CD4-positive, CD25-positive, alpha-beta regulatory T cell (primary cell): ENCODE measurements around the gene SCLY. TPM values are rescaled to one million over a fixed set of nuclear protein-coding genes. Genes with fewer than 3 reads are reported as not detected.
A peak's percentile ranks its signal among the peaks of the same experiment; 100 is the strongest.
"Not testable (repeated sequence)": the region's sequence is repeated elsewhere in the genome, so short reads cannot be mapped to it uniquely, and the experiment has no call there.

ENCODE experiments used
- ATAC-seq, 2 donors: fragments of 150-1000 bp; cut with Tn5 transposase; one replicate each; pipeline ENCODE4 v1.10.0; 2021; ENCODE audit warnings: low read depth in 2 of 2, moderate number of reproducible peaks in 2 of 2, moderate library complexity in 1 of 2
- DNase-seq, 3 donors: peaks; one replicate each; pipeline versions ENCODE4 v3.0.0 to v3.0.0-alpha.2; 2012 to 2022; ENCODE audit warnings: mixed read lengths in 1 of 3
- H3K27ac ChIP-seq: one replicate; pipeline ENCODE4 v1.7.0; 2013; ENCODE audit warnings: mild to moderate bottlenecking, low read length; ENCODE audit not compliant: insufficient read depth, poor library complexity, severe bottlenecking
- H3K27me3 ChIP-seq: one replicate; pipeline ENCODE4 v1.7.0; 2013; ENCODE audit warnings: low read length; ENCODE audit not compliant: control insufficient read depth, insufficient read depth
- H3K36me3 ChIP-seq: one replicate; pipeline ENCODE4 v1.7.0; 2013; ENCODE audit warnings: mild to moderate bottlenecking, low read length, moderate library complexity; ENCODE audit not compliant: control insufficient read depth, insufficient read depth
- H3K4me1 ChIP-seq: 2 replicates; pipeline ENCODE4 v1.7.0; 2013; ENCODE audit warnings: mild to moderate bottlenecking, low read length; ENCODE audit not compliant: insufficient read depth, control insufficient read depth, poor library complexity, severe bottlenecking
- H3K4me3 ChIP-seq: one replicate; pipeline ENCODE4 v1.7.0; 2013; ENCODE audit warnings: low read depth, mild to moderate bottlenecking, low read length, moderate library complexity
- H3K9me3 ChIP-seq, 2 experiments: 1 replicate in 1 of 2; 2 replicates in 1 of 2; pipeline ENCODE4 v1.7.0; 2013; ENCODE audit warnings: low read length in 2 of 2, mild to moderate bottlenecking in 1 of 2, moderate library complexity in 1 of 2; ENCODE audit not compliant: control insufficient read depth in 2 of 2
- H3K27ac Mint-ChIP-seq, 3 donors: one replicate each; pipeline ENCODE4 v1.8.0; 2020 to 2022; ENCODE audit warnings: mild to moderate bottlenecking in 3 of 3, mixed read lengths in 3 of 3, moderate library complexity in 2 of 3
- H3K27me3 Mint-ChIP-seq: one replicate; pipeline ENCODE4 v1.8.0; 2022; ENCODE audit warnings: mild to moderate bottlenecking, mixed read lengths
- H3K36me3 Mint-ChIP-seq: one replicate; pipeline ENCODE4 v1.8.0; 2020; ENCODE audit warnings: mixed read lengths
- H3K4me1 Mint-ChIP-seq, 4 donors: one replicate each; pipeline ENCODE4 v1.8.0; 2020 to 2022; ENCODE audit warnings: mixed read lengths in 4 of 4, mild to moderate bottlenecking in 1 of 4
- H3K4me3 Mint-ChIP-seq, 4 donors: one replicate each; pipeline ENCODE4 v1.8.0; 2020 to 2022; ENCODE audit warnings: mild to moderate bottlenecking in 4 of 4, mixed read lengths in 4 of 4, moderate library complexity in 3 of 4
- H3K9me3 Mint-ChIP-seq, 7 donors: one replicate each; pipeline ENCODE4 v1.8.0; 2020 to 2022; ENCODE audit warnings: mixed read lengths in 7 of 7, mild to moderate bottlenecking in 3 of 7, moderate library complexity in 2 of 7
- polyA plus RNA-seq, 4 donors: library from polyadenylated mRNA; unstranded; fragments of 300-500 nt; fragmentation: Illumina TruSeq; gene quantifications; one replicate each; pipeline ENCODE4 v1.2.3, GENCODE V29; 2021
- total RNA-seq: library from RNA; stranded (reverse); gene quantifications from one replicate; pipeline ENCODE4 v1.2.3, GENCODE V29; 2022

The SCLY gene
- total and polyA plus RNA-seq, 5 donors from 2014 or later: 10.3 to 17.8 (median 15.6) TPM

DNA sequence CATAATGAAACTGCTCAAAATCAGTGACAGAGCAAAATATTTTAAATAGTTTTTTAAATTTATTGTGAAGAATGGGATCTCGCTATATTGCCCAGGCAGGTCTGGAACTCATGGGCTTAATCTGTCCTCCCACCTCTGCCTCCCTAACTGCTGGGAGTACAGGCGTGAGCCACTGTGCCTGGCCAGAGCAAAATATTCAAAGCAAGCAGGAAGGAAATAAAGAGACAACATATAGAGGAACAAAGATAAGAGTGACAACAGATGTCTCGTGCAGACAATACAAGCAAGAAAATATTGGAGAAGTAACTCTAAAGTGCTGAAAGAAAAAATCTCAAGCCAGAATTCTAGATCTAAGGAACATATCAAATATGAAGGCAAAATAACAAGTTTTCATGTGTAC is 5.0 kb upstream of the SCLY start:
- H3K4me1 Mint-ChIP-seq: peaks cover 5 to 18% (median 10%) of the 10 kb centered on the region in 4 donors
- Histone ChIP-seq H3K4me3 (no peak overlapping the region), H3K36me3 (no peaks in the 10 kb centered on the region), H3K4me1 (peaks cover 7% of the 10 kb centered on the region), H3K27me3 (peaks cover 3% of the 10 kb centered on the region), H3K9me3 (no peaks in the 10 kb centered on the region), H3K27ac (no peak overlapping the region)
- H3K36me3 Mint-ChIP-seq: no peaks in the 10 kb centered on the region
- peak overlapping the region in 2 of 4 donors; percentile 34 to 39 for H3K4me3 Mint-ChIP-seq
- peaks cover 33% of the 10 kb centered on the region for H3K27me3 Mint-ChIP-seq
- H3K27ac Mint-ChIP-seq: no peak overlapping the region
- ATAC-seq: no peak
- no peak for DNase-seq
- peaks cover 0 to 6% (median 0%) of the 10 kb centered on the region in 7 donors for H3K9me3 Mint-ChIP-seq

DNA sequence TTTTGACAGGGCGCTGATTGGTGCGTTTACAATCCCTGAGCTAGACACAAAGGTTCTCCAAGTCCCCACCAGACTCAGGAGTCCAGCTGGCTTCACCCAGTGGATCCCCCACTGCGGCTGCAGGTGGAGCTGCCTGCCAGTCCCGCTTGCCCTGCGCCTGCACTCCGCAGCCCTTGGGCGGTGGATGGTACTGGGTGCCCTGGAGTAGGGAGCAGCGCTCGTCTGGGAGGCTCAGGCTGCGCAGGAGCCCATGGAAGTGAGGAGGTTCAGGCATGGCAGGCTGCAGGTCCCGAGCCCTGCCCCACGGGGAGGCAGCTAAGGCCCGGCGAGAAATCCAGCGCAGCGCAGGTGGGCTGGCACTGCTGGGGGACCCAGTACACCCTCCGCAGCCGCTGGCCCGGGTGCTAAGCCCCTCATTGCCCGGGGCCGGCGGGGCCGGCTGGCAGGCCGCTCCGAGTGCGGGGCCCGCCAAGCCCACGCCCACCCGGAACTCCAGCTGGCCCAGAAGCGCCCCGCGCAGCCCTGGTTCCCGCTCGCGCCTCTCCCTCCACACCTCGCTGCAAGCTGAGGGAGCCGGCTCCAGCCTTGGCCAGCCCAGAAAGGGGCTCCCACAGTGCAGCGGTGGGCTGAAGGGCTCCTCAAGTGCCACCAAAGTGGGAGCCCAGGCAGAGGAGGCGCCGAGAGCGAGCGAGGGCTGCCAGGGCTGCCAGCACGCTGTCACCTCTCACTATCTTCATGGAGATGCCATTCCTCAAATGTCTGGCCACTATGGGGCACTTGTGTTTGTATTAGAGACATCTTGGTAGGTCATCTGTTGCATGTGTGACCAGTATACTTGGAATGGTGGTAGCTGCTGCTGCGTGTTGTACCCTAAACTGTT is 2.9 kb upstream of the SCLY start:
- peaks cover 23% of the 10 kb centered on the region for H3K4me1 ChIP-seq
- ATAC-seq, DNase-seq, H3K36me3 Mint-ChIP-seq, H3K27ac Mint-ChIP-seq, H3K36me3 ChIP-seq, H3K9me3 Mint-ChIP-seq, H3K27me3 ChIP-seq, H3K4me3 ChIP-seq, H3K9me3 ChIP-seq, H3K27ac ChIP-seq: not testable (repeated sequence)
- peaks cover 25% of the 10 kb centered on the region for H3K27me3 Mint-ChIP-seq
- peaks cover 14 to 34% (median 23%) of the 10 kb centered on the region in 4 donors for H3K4me1 Mint-ChIP-seq
- peak overlapping the region in 3 of 4 donors; percentile 21 to 36 (median 23) for H3K4me3 Mint-ChIP-seq

DNA sequence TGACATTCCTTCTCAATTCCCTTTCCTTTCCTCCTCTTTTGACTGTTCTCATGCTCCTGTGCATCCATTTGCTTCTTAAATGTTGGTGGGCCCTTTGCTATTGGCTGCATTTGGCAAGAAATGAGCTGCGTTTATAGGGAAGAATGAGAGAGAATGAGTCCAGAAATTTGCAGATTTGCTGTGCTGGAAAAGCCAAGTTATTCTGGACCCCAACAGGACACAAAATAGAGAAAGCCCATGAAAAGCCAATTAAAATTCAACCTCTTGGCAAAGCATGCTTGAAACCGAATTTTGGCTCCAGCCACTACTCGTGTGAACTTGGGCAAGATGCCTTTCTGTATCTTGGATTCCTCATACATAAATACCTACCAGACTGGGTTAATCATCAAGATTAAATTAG is 1.3 kb upstream of the SCLY start:
- Histone ChIP-seq H3K27ac (no peak overlapping the region), H3K4me1 (peaks cover 23% of the 10 kb centered on the region), H3K9me3 (no peaks in the 10 kb centered on the region), H3K36me3 (peaks cover 3% of the 10 kb centered on the region), H3K27me3 (peaks cover 3% of the 10 kb centered on the region), H3K4me3 (peak overlapping the region; percentile 86)
- peaks cover 0 to 1% (median 0%) of the 10 kb centered on the region in 7 donors for H3K9me3 Mint-ChIP-seq
- H3K27ac Mint-ChIP-seq: peak overlapping the region in 1 of 3 donors; percentile 92
- peak overlapping the region; percentile 88 to 92 (median 89) for H3K4me3 Mint-ChIP-seq
- H3K27me3 Mint-ChIP-seq: peaks cover 20% of the 10 kb centered on the region
- DNase-seq (no peak), ATAC-seq (no peak)
- H3K4me1 Mint-ChIP-seq: peaks cover 22 to 48% (median 28%) of the 10 kb centered on the region in 4 donors
- H3K36me3 Mint-ChIP-seq: no peaks in the 10 kb centered on the region

DNA sequence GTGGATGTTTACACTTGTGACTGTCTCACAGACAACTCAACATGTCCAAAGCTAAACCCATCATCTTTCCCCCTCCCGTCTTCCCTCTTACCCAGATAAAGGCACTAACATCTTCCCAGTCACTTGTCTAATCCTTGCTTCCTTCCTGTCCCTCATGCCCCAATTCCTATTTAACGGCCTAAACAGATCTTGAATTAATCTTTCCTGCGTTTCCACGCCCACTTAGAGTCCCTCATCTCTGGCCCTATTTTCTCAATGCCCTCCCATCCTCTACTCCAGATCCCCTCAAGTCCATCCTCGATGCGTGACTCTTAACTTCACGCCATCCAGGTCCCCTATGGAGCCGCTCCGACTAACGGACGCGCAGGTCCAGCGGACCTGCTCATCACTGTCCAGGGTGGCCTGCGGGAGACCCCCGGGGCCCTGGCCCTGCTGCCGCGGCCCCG is 682 bp upstream of the SCLY start:
- peaks cover 19% of the 10 kb centered on the region for H3K27me3 Mint-ChIP-seq
- Histone ChIP-seq H3K4me1 (peaks cover 23% of the 10 kb centered on the region), H3K36me3 (peaks cover 5% of the 10 kb centered on the region), H3K27me3 (peaks cover 3% of the 10 kb centered on the region), H3K4me3 (peak overlapping the region; percentile 86), H3K9me3 (no peaks in the 10 kb centered on the region), H3K27ac (peak overlapping the region; percentile 81)
- H3K9me3 Mint-ChIP-seq: peaks cover 0 to 1% (median 0%) of the 10 kb centered on the region in 7 donors
- peak overlapping the region; percentile 92 to 96 (median 94) for H3K27ac Mint-ChIP-seq
- H3K4me1 Mint-ChIP-seq: peaks cover 22 to 49% (median 30%) of the 10 kb centered on the region in 4 donors
- H3K4me3 Mint-ChIP-seq: peak overlapping the region; percentile 88 to 92 (median 89)
- DNase-seq: peak in 1 of 3 donors; percentile 18
- ATAC-seq: no peak
- peaks cover 3% of the 10 kb centered on the region for H3K36me3 Mint-ChIP-seq

DNA sequence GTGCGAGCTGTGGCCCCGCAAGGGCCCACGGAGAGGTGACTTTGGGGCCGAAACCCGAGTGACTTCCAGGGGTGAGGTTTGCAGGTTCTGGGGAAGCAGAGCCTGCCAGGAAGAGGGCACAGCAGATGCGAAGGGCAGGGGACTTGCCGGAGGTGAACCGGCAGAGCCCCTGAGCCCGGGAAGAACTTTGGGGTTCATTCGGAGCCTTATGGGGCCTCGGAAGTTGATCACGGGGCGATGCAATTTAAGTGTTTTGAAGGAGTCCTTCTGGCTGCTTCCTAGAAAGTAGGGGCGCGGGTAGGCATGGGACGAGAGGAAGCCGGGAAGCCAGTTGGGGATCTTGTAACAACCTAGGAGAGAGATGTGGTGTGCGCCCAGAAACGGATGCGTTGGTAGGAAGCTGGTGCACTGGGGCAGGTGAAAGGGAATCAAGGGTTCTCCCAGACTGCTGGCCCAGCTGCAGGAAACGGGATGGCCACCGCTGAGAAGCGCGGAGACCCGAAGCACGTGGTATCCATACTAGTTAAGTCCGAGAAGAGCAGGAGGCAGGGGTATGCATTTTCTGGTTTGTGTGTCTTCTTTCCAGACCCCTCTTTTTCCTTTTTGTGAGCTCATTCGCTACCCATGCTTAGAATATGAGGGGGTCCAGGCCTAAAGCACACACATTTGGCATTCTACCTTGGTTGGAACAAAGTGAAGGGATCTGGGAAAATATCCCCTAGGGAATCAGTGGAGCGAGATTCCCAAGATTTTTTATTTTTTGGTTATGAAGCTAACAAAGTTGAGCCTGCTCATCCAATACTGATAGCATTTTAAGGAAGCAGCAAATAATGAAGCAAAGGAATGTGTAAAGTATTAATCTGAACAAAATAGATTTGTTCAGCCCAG is 758 bp downstream of the SCLY start:
- Histone ChIP-seq H3K4me1 (peaks cover 23% of the 10 kb centered on the region), H3K9me3 (no peaks in the 10 kb centered on the region), H3K27ac (peak overlapping the region; percentile 81), H3K36me3 (peaks cover 15% of the 10 kb centered on the region), H3K27me3 (no peaks in the 10 kb centered on the region), H3K4me3 (peak overlapping the region; percentile 69)
- Mint-ChIP-seq H3K4me1 (peaks cover 25 to 53% (median 33%) of the 10 kb centered on the region in 4 donors), H3K27ac (peak overlapping the region in 2 of 3 donors; percentile 79 to 96), H3K27me3 (peaks cover 5% of the 10 kb centered on the region), H3K4me3 (peak overlapping the region; percentile 88 to 92 (median 89)), H3K9me3 (peaks cover 0 to 5% (median 1%) of the 10 kb centered on the region in 7 donors), H3K36me3 (peaks cover 13% of the 10 kb centered on the region)
- ATAC-seq (no peak), DNase-seq (peak in 1 of 3 donors; percentile 57)

DNA sequence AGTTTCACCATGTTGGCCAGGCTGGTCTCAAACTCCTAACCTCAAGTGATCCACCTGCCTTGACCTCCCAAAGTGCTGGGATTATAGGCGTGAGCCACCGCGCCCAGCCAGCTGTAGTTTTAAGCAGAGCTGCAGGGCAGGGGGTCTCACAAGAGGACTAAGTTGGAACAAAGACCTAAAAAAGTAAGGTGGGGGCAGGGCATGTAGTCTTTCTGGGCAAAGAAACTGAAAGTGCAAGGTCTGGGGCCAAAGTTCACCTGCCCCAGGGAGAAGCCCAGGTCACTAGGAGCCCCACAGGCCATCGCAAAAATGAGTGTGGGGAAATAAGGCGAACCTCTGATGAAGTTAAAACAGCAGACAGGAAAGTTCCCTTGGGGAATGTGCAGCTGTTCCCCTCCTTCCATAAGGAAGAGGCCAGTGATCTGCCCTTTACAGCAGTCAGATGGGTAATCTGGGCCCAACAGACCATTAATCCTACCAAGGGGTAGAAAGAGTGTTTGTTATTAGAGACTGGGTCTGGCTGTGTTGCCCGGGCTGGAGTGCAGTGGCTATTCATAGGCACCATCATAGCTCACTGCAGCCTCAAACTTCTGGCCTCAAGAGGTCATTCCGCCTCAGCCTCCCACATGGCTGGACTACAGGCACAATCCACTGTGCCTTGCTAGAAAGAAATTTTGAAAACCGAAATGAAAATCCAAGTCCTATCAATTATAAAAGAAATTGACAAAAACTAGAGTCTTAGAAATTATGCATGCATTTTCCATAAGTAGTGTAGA is 2.8 kb downstream of the SCLY start:
- H3K4me1 Mint-ChIP-seq: peaks cover 38 to 60% (median 42%) of the 10 kb centered on the region in 4 donors
- no peaks in the 10 kb centered on the region for H3K27me3 Mint-ChIP-seq
- Histone ChIP-seq H3K4me1 (peaks cover 28% of the 10 kb centered on the region), H3K27ac (no peak overlapping the region), H3K4me3 (no peak overlapping the region), H3K9me3 (no peaks in the 10 kb centered on the region), H3K27me3 (no peaks in the 10 kb centered on the region), H3K36me3 (peaks cover 30% of the 10 kb centered on the region)
- peaks cover 0 to 8% (median 2%) of the 10 kb centered on the region in 7 donors for H3K9me3 Mint-ChIP-seq
- H3K27ac Mint-ChIP-seq: peak overlapping the region in 2 of 3 donors; percentile 5 to 51
- no peak for ATAC-seq
- H3K36me3 Mint-ChIP-seq: peaks cover 26% of the 10 kb centered on the region
- DNase-seq: no peak
- peak overlapping the region in 3 of 4 donors; percentile 5 to 88 (median 60) for H3K4me3 Mint-ChIP-seq

DNA sequence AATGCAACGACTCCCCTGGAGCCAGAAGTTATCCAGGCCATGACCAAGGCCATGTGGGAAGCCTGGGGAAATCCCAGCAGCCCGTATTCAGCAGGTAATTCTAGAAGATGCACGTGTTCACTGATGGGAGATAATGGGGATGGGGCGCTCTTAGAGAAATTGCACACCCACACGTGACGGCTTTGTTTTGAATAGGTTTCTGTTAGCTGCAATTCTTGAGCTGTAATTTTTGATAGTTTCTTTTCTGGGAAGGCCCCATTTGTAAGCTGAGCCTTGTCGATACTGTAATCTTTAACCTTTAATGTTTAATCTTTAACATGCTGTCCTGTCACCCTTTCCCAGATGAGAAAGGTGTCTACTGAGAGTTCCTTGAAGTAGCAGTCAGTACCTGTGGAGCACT is 3.6 kb downstream of the SCLY start:
- Mint-ChIP-seq H3K4me1 (peaks cover 36 to 64% (median 47%) of the 10 kb centered on the region in 4 donors), H3K27ac (peak overlapping the region in 2 of 3 donors; percentile 41 to 76)

More for the DNA sequence above, 3.6 kb downstream of the SCLY start:
- Mint-ChIP-seq H3K9me3 (peaks cover 0 to 8% (median 2%) of the 10 kb centered on the region in 7 donors), H3K4me3 (peak overlapping the region in 2 of 4 donors; percentile 48 to 88), H3K27me3 (no peaks in the 10 kb centered on the region), H3K36me3 (peaks cover 30% of the 10 kb centered on the region)
- H3K9me3 ChIP-seq: no peaks in the 10 kb centered on the region
- DNase-seq (peak in 1 of 3 donors; percentile 21), ATAC-seq (no peak)
- no peak overlapping the region for H3K27ac ChIP-seq
- H3K4me3 ChIP-seq: no peak overlapping the region
- H3K36me3 ChIP-seq: peaks cover 30% of the 10 kb centered on the region
- peaks cover 36% of the 10 kb centered on the region for H3K4me1 ChIP-seq
- H3K27me3 ChIP-seq: no peaks in the 10 kb centered on the region
